ENCODE measurements around the gene SPTAN1.

SPTAN1 gene

DNA sequence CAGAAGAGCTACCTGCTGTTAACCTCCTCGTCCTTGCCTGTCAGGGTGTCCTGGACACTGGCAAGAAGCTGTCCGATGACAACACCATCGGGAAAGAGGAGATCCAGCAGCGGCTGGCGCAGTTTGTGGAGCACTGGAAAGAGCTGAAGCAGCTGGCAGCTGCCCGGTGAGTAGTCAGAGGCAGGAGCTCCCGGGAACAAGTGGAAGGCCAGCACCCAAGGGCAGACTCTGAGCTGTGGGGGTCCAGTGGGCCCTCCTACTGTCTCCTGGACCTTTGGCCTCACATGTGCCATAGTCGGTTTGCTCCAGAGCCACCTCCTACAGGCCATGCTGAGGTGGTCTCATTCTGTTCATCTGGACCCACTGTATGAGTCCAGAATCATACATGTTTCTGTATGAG lies 65.6 kb downstream of the SPTAN1 start:
- peaks cover 94% of the 10 kb centered on the region for H3K36me3 ChIP-seq (ENCODE audit: control insufficient read depth, insufficient read depth, low read length)
- no peak overlapping the region for H3K4me3 ChIP-seq (ENCODE audit: insufficient read depth, low read depth, low read length, poor library complexity, severe bottlenecking)
- H3K4me1 ChIP-seq (ENCODE audit: control insufficient read depth, insufficient read depth, low read length, poor library complexity, severe bottlenecking), result no peaks in the 10 kb centered on the region
- DNase-seq, result no peak
- H3K9me3 ChIP-seq (ENCODE audit: control insufficient read depth, low read length), result no peaks in the 10 kb centered on the region
- no peak overlapping the region for H3K27ac ChIP-seq (ENCODE audit: insufficient read depth, low read length, poor library complexity, severe bottlenecking)
- H3K27me3 ChIP-seq (replicated peaks; ENCODE audit: control insufficient read depth, insufficient read depth, low read length, poor library complexity, severe bottlenecking), result no peaks in the 10 kb centered on the region

DNA sequence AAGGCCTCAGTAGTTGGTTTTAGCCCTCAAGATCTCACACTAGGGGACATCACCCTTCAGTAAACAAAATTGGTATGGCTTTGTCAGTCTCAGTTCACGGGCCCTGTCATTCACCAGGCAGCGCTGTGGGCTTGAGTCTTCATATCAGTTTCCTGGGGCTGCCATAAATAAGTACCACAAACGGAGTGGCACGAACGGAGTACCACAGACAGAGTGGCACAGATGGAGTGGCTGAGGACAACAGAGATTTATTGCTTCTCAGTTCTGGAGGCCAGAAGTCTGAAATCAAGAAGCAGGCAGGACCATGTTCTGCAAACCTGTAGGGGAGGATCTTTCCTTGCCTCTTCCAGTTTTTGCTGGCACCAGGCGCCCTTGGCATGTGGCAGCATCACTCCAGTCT lies 66.7 kb downstream of the SPTAN1 start:
- no peaks in the 10 kb centered on the region for H3K9me3 ChIP-seq (ENCODE audit: control insufficient read depth, low read length)
- no peaks in the 10 kb centered on the region for H3K4me1 ChIP-seq (ENCODE audit: control insufficient read depth, insufficient read depth, low read length, poor library complexity, severe bottlenecking)
- no peak overlapping the region for H3K4me3 ChIP-seq (ENCODE audit: insufficient read depth, low read depth, low read length, poor library complexity, severe bottlenecking)
- H3K27ac ChIP-seq (ENCODE audit: insufficient read depth, low read length, poor library complexity, severe bottlenecking), result no peak overlapping the region
- H3K36me3 ChIP-seq (ENCODE audit: control insufficient read depth, insufficient read depth, low read length), result peaks cover 85% of the 10 kb centered on the region
- no peak for DNase-seq
- H3K27me3 ChIP-seq (replicated peaks; ENCODE audit: control insufficient read depth, insufficient read depth, low read length, poor library complexity, severe bottlenecking), result no peaks in the 10 kb centered on the region

DNA sequence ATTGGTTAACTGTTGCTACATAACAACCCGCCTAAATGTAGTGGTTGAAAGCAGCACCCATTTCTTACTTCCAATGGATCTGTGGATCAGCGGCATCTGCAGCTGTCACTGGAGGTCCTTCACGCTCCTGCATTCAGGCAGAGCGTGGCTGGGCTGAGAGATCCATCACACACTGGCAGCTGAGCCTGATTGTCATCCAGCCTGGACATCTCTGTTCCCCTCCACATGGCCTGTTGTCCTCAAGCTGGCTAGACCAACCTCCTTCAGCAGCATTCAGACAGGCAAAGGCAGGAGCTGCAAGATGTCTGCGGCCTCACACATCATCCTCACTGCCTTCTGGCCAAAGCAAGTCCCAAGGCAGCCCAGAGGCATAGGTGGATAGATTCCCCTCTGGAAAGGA lies 67.4 kb downstream of the SPTAN1 start:
- Histone ChIP-seq H3K27me3 (replicated peaks; ENCODE audit: control insufficient read depth, insufficient read depth, low read length, poor library complexity, severe bottlenecking) (no peaks in the 10 kb centered on the region), H3K4me3 (ENCODE audit: insufficient read depth, low read depth, low read length, poor library complexity, severe bottlenecking) (no peak overlapping the region), H3K4me1 (ENCODE audit: control insufficient read depth, insufficient read depth, low read length, poor library complexity, severe bottlenecking) (no peaks in the 10 kb centered on the region), H3K36me3 (ENCODE audit: control insufficient read depth, insufficient read depth, low read length) (peaks cover 85% of the 10 kb centered on the region), H3K27ac (ENCODE audit: insufficient read depth, low read length, poor library complexity, severe bottlenecking) (no peak overlapping the region), H3K9me3 (ENCODE audit: control insufficient read depth, low read length) (no peaks in the 10 kb centered on the region)
- no peak for DNase-seq

DNA sequence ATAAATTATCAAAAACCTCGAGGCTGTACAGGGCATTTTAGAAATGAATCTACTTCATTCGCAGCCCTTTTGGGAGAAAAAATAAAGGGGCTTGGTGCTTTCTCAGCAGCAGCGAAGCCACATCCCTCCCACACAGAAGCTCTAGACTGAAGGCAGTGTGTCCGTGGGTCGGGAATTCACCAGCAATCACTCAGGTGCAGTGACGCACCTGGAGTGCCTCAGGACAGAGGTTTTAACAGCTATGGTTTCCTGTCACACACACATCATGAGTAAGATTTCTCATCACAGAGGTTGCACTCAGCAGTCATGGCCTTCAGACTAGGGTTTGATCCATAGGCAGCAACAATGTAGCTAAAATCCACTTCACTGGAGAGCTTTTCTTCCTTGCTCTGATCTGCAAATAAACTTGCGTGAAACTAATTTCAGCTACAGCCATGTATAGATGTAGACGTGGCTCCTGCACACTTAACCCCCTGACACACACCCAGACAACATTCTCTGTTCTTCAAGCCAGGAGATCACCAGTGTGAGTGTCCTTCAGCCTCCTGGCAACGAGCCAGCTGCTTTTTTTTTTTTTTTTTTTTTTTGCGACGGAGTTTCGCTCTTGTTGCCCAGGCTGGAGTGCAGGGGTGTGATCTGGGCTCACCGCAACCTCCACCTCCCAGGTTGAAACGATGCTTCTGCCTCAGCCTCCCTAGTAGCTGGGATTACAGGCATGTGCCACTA lies 69.5 kb downstream of the SPTAN1 start:
- peaks cover 85% of the 10 kb centered on the region for H3K36me3 ChIP-seq (ENCODE audit: control insufficient read depth, insufficient read depth, low read length)
- no peak for DNase-seq
- no peaks in the 10 kb centered on the region for H3K27me3 ChIP-seq (replicated peaks; ENCODE audit: control insufficient read depth, insufficient read depth, low read length, poor library complexity, severe bottlenecking)
- H3K9me3 ChIP-seq (ENCODE audit: control insufficient read depth, low read length), result no peaks in the 10 kb centered on the region
- no peak overlapping the region for H3K4me3 ChIP-seq (ENCODE audit: insufficient read depth, low read depth, low read length, poor library complexity, severe bottlenecking)
- no peaks in the 10 kb centered on the region for H3K4me1 ChIP-seq (ENCODE audit: control insufficient read depth, insufficient read depth, low read length, poor library complexity, severe bottlenecking)
- H3K27ac ChIP-seq (ENCODE audit: insufficient read depth, low read length, poor library complexity, severe bottlenecking), result no peak overlapping the region

DNA sequence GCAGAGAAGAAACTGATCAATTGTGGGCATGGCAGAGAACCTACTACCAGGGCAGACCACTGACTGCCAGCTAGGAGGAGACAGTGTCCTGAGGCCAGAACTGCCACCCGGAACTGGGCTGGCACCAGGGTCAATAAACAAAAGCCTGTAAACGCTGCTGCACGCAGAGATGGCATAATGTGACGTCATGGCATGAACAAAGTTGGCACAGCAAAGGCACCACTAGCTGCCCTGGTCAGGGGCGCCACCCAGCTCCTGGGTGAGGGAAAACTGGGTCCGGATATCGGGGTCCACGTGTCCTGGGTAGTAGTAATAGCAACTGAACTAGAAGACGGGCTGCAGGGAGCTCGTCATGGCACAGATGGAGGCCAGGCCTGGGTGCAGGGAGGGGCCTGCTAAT lies 72.2 kb downstream of the SPTAN1 start:
- H3K4me3 ChIP-seq (ENCODE audit: insufficient read depth, low read depth, low read length, poor library complexity, severe bottlenecking), result no peak overlapping the region
- H3K36me3 ChIP-seq (ENCODE audit: control insufficient read depth, insufficient read depth, low read length), result peaks cover 86% of the 10 kb centered on the region
- no peaks in the 10 kb centered on the region for H3K27me3 ChIP-seq (replicated peaks; ENCODE audit: control insufficient read depth, insufficient read depth, low read length, poor library complexity, severe bottlenecking)
- DNase-seq, result no peak
- H3K9me3 ChIP-seq (ENCODE audit: control insufficient read depth, low read length), result no peaks in the 10 kb centered on the region
- no peaks in the 10 kb centered on the region for H3K4me1 ChIP-seq (ENCODE audit: control insufficient read depth, insufficient read depth, low read length, poor library complexity, severe bottlenecking)
- no peak overlapping the region for H3K27ac ChIP-seq (ENCODE audit: insufficient read depth, low read length, poor library complexity, severe bottlenecking)

DNA sequence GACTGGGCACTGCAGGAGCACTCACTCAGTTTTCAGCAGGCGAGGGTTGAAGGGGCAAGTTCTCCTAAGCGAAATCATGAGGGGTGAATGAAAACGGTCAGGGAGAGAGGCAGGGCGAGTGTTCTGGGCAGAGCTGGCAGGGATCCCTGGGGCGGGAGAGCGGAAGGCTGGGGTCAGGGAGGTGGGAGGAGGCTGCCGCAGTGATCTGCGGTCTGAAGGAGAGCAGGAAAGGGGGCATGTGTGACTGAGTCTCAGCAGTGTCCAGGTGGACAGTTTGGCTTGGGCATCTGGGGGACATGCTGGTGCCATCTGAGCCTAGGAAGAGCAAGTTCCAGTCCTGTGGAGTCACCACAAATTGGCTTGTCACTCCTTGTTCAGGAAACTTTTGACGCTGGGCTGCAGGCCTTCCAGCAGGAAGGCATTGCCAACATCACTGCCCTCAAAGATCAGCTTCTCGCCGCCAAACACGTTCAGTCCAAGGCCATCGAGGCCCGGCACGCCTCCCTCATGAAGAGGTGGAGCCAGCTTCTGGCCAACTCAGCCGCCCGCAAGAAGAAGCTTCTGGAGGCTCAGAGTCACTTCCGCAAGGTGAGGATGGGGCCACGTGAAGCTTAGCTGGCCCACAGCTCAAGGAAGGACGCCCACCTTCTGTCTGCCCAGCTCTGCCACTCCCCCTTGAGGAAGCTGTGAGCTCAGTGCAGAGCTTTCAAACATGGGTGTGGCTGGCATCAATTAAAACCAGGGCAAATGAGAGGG lies 73.2 kb downstream of the SPTAN1 start:
- H3K27ac ChIP-seq (ENCODE audit: insufficient read depth, low read length, poor library complexity, severe bottlenecking), result no peak overlapping the region
- H3K36me3 ChIP-seq (ENCODE audit: control insufficient read depth, insufficient read depth, low read length), result peaks cover 85% of the 10 kb centered on the region
- no peak overlapping the region for H3K4me3 ChIP-seq (ENCODE audit: insufficient read depth, low read depth, low read length, poor library complexity, severe bottlenecking)

DNA sequence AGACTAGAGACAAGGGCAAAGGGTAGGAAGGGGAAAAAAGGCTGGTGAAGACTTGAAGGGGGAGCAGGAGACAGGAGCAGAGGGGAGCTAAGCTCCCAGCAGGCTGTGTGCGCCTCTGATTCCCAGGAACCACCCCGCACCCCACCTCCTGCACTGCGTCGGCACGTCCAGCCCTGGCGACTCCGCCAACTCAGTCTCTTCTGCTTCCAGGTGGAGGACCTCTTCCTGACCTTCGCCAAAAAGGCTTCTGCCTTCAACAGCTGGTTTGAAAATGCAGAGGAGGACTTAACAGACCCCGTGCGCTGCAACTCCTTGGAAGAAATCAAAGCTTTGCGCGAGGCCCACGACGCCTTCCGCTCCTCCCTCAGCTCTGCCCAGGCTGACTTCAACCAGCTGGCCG lies 73.8 kb downstream of the SPTAN1 start:
- DNase-seq, result no peak
- no peaks in the 10 kb centered on the region for H3K4me1 ChIP-seq (ENCODE audit: control insufficient read depth, insufficient read depth, low read length, poor library complexity, severe bottlenecking)
- H3K9me3 ChIP-seq (ENCODE audit: control insufficient read depth, low read length), result no peaks in the 10 kb centered on the region
- peaks cover 84% of the 10 kb centered on the region for H3K36me3 ChIP-seq (ENCODE audit: control insufficient read depth, insufficient read depth, low read length)
- no peak overlapping the region for H3K27ac ChIP-seq (ENCODE audit: insufficient read depth, low read length, poor library complexity, severe bottlenecking)
- H3K4me3 ChIP-seq (ENCODE audit: insufficient read depth, low read depth, low read length, poor library complexity, severe bottlenecking), result no peak overlapping the region
- H3K27me3 ChIP-seq (replicated peaks; ENCODE audit: control insufficient read depth, insufficient read depth, low read length, poor library complexity, severe bottlenecking), result no peaks in the 10 kb centered on the region

More for the DNA sequence above, 73.2 kb downstream of the SPTAN1 start:
- no peak for DNase-seq
- Histone ChIP-seq H3K9me3 (ENCODE audit: control insufficient read depth, low read length) (no peaks in the 10 kb centered on the region), H3K27me3 (replicated peaks; ENCODE audit: control insufficient read depth, insufficient read depth, low read length, poor library complexity, severe bottlenecking) (no peaks in the 10 kb centered on the region), H3K4me1 (ENCODE audit: control insufficient read depth, insufficient read depth, low read length, poor library complexity, severe bottlenecking) (no peaks in the 10 kb centered on the region)

DNA sequence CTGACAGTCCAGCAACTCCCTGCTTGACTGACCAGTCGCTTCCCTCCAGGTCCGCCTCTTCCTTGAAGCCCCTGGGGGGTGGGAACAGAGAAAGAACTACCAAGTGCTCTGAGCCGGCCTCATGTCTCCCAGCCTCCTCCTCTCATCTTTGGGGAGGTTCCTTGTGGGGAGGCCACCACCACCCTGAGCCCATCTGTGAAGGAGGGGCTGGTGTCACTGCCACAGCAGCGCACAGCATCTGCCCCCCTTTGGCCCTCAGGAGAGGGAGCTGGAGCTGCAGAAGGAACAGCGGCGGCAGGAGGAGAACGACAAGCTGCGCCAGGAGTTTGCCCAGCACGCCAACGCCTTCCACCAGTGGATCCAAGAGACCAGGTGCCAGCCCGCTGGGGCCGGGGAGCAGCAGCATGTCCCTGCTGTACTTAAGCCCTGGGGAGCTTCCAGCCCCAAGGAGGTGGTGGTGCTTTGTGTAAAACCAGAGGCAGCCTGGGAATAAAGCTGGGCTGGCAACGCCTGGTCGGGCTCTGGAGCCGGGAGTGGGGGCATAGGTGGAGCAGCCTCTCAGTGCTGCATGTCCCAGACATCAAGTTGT lies 74.8 kb downstream of the SPTAN1 start:
- H3K27ac ChIP-seq (ENCODE audit: insufficient read depth, low read length, poor library complexity, severe bottlenecking), result no peak overlapping the region
- no peaks in the 10 kb centered on the region for H3K27me3 ChIP-seq (replicated peaks; ENCODE audit: control insufficient read depth, insufficient read depth, low read length, poor library complexity, severe bottlenecking)
- no peaks in the 10 kb centered on the region for H3K4me1 ChIP-seq (ENCODE audit: control insufficient read depth, insufficient read depth, low read length, poor library complexity, severe bottlenecking)
- no peak for DNase-seq
- no peak overlapping the region for H3K4me3 ChIP-seq (ENCODE audit: insufficient read depth, low read depth, low read length, poor library complexity, severe bottlenecking)
- H3K36me3 ChIP-seq (ENCODE audit: control insufficient read depth, insufficient read depth, low read length), result peaks cover 84% of the 10 kb centered on the region
- no peaks in the 10 kb centered on the region for H3K9me3 ChIP-seq (ENCODE audit: control insufficient read depth, low read length)

DNA sequence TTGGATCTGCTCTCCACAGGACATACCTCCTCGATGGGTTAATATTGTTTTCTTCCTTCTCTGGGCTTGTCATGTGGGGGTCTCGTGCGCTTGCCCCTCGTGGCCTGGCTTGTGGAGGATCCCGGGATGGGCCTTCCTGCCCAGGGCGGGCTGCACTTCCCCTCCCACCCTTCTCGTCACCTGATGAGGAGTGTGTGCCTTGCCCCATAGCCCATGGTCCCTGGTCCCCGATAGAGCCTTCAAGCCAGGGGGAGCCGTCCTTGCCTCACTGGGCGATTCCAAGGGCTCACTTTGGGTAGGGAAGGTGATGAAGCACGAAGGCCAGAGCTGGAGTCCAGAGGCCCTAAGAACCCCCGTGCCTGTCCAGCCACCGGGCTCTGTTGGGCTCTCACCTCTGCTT lies 75.5 kb downstream of the SPTAN1 start:
- Histone ChIP-seq H3K27ac (ENCODE audit: insufficient read depth, low read length, poor library complexity, severe bottlenecking) (no peak overlapping the region), H3K36me3 (ENCODE audit: control insufficient read depth, insufficient read depth, low read length) (peaks cover 89% of the 10 kb centered on the region), H3K4me1 (ENCODE audit: control insufficient read depth, insufficient read depth, low read length, poor library complexity, severe bottlenecking) (no peaks in the 10 kb centered on the region), H3K4me3 (ENCODE audit: insufficient read depth, low read depth, low read length, poor library complexity, severe bottlenecking) (no peak overlapping the region), H3K27me3 (replicated peaks; ENCODE audit: control insufficient read depth, insufficient read depth, low read length, poor library complexity, severe bottlenecking) (no peaks in the 10 kb centered on the region), H3K9me3 (ENCODE audit: control insufficient read depth, low read length) (no peaks in the 10 kb centered on the region)
- DNase-seq, result no peak

DNA sequence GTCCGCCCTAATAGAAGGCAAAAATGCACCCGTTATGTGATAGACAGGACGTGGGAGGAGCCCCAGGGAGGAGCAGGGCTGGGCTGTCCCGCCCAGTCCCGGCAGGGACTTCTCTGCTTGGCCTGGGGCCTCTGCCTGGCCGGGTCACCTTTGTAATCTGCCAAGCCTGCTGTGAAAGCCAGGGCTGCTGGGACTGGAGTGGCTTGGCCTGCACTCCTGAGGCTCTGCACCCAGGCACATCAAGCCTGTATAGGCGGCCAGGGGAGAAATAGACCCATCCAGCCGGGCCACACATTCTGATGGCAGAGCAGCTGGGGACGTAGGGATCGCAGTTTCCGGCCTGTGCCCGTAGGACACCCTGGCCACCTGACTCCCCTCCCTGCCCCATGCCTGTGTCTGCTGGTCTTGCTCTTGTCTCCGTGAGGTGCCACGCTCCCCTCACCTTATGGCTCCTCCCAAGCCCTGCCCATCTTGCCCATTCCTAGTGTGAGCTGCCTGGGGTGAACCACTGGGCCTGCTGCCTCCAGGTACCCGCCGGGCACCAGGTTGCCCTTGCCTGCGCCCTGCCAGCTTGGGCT lies 76.2 kb downstream of the SPTAN1 start:
- no peaks in the 10 kb centered on the region for H3K9me3 ChIP-seq (ENCODE audit: control insufficient read depth, low read length)
- H3K36me3 ChIP-seq (ENCODE audit: control insufficient read depth, insufficient read depth, low read length), result peaks cover 95% of the 10 kb centered on the region
- no peaks in the 10 kb centered on the region for H3K27me3 ChIP-seq (replicated peaks; ENCODE audit: control insufficient read depth, insufficient read depth, low read length, poor library complexity, severe bottlenecking)
- no peak overlapping the region for H3K27ac ChIP-seq (ENCODE audit: insufficient read depth, low read length, poor library complexity, severe bottlenecking)
- H3K4me3 ChIP-seq (ENCODE audit: insufficient read depth, low read depth, low read length, poor library complexity, severe bottlenecking), result no peak overlapping the region
- no peaks in the 10 kb centered on the region for H3K4me1 ChIP-seq (ENCODE audit: control insufficient read depth, insufficient read depth, low read length, poor library complexity, severe bottlenecking)
- no peak for DNase-seq
